BJ (cell line): Measurements from ENCODE around the gene MPIG6B. TPM values are rescaled to one million over a fixed set of nuclear protein-coding genes. Genes with fewer than 3 reads are reported as not detected.

Source experiments
- CTCF ChIA-PET: fragments of 350-600 bp; formaldehyde crosslinking; extraction: SDS; loops from one replicate; lab custom pipeline; 2021; ENCODE audit warnings: antibody characterized with exemption, inconsistent platforms; lab: Yijun Ruan, JAX
- POLR2A ChIA-PET: fragments of 300-600 bp; sonication (Branson Sonifier 250); formaldehyde crosslinking; extraction: SDS; loops from one replicate; lab custom pipeline; 2021; ENCODE audit warnings: antibody characterized with exemption; lab: Charles Lee
- DNase-seq: peaks from one replicate; pipeline ENCODE4 v3.0.0-alpha.2; 2011; ENCODE audit warnings: low read depth
- H3K27me3 ChIP-seq: 2 replicates; pipeline ENCODE4 v1.6.0; 2011; ENCODE audit warnings: low read length; ENCODE audit not compliant: control insufficient read depth, insufficient read depth
- H3K36me3 ChIP-seq: 2 replicates; pipeline ENCODE4 v1.5.1; 2011; ENCODE audit warnings: low read length; ENCODE audit not compliant: control insufficient read depth, insufficient read depth
- H3K4me3 ChIP-seq: 2 replicates; pipeline ENCODE4 v1.5.1; 2011; ENCODE audit warnings: low read depth, mild to moderate bottlenecking, control low read depth, low read length
- polyA plus RNA-seq: library from polyadenylated mRNA; depleted of rRNA; stranded (reverse); fragments of >200 nt; gene quantifications from 2 replicates; pipeline ENCODE4 v1.2.3, GENCODE V29; 2011
- TF ChIP-seq, protein P1 (sequence below): IDR thresholded peaks from 2 replicates; pipeline ENCODE4 v1.5.1; 2011; ENCODE audit warnings: low read depth, mild to moderate bottlenecking, control low read depth, inconsistent platforms, low read length, moderate library complexity; ENCODE audit not compliant: insufficient read depth

The MPIG6B gene
- polyA plus RNA-seq, 1 experiment, result not detected

DNA sequence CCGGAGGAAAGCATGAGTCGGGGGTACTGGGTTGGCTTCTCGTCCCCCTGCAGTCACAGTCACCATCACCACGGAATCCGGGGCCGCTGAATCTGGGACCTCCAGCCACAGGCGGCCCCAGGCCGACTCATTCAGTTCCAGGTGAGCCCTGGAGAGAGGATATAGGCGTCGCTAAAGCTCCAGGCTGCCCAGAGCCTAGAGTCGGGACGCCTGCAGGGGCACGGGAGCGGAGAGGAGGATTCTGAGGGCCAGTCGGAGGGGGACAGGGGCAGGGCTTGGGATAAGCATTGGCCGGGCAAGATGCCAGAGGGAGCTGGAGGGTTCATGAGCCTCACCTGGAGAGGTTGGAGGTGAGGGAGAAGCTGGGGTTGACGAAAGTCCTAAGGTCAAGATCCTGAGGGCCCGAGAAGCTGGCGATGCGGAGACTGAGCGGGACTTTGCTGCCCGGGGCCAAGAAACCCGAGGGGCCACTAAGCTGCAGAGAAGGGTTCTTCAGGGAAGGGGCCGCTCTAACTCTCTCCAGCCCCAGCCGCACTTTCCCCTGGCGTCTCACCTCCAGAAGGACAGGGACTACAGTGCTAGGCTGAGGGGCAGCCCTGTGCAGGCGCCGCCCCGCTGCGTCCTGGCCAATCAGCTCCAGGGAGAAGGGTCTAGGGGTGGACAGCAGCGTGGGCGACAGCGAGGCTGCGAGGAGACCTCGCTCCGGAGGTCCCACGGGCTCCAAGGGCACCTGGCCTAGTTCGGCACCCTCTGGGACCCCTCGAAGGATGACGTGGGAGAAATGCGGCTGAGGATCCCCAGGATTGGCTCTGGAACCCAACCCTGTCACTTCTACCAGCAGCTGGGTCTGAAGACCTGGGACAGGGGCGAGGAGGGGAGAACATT is 43.0 kb downstream of the MPIG6B start:
- H3K36me3 ChIP-seq, result no peaks in the 10 kb centered on the region
- CTCF ChIA-PET, result interaction anchor here (1.0 to 1.6 kb wide), 5 partner anchors 19 to 85 kb away, joined by 3 to 4 read pairs (median 4); partner anchors contain the start of genes CLIC1 and LY6G5C
- H3K4me3 ChIP-seq, result peak overlapping the region; percentile 30
- H3K27me3 ChIP-seq, result no peaks in the 10 kb centered on the region
- POLR2A ChIA-PET, result no interaction called here
- TF ChIP-seq, protein P1, sequence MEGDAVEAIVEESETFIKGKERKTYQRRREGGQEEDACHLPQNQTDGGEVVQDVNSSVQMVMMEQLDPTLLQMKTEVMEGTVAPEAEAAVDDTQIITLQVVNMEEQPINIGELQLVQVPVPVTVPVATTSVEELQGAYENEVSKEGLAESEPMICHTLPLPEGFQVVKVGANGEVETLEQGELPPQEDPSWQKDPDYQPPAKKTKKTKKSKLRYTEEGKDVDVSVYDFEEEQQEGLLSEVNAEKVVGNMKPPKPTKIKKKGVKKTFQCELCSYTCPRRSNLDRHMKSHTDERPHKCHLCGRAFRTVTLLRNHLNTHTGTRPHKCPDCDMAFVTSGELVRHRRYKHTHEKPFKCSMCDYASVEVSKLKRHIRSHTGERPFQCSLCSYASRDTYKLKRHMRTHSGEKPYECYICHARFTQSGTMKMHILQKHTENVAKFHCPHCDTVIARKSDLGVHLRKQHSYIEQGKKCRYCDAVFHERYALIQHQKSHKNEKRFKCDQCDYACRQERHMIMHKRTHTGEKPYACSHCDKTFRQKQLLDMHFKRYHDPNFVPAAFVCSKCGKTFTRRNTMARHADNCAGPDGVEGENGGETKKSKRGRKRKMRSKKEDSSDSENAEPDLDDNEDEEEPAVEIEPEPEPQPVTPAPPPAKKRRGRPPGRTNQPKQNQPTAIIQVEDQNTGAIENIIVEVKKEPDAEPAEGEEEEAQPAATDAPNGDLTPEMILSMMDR, result 0 out of 2 replicates have a peak, but pooled peaks have one; percentile 5
- no peak for DNase-seq

DNA sequence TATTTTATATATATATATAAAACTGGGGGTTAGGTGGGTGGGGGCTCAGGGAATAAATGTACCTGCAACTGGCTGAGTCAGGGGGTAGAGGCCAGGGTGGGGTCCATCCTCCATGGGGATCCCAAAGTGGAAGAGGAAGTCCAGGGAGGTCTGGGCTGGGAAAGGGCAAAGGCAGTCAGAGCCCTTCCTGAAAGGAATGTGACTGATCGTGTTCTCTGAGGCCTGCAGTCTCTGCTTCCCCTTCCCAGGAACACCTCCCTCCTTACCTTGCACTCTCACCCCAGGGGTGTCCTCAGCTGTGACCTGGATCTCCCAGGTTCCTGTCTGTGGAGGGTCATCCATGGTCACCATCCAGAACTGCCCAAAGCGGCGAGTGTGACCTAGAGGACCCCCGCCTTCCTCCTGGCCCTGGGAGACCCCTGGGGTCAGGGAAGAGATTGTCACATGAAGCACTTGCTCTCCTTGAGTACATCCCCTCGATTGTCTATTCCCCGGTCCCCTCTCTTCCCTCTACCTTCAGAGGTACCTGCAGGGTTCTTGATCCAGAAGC is 44.0 kb downstream of the MPIG6B start:
- POLR2A ChIA-PET, result no interaction called here
- no peaks in the 10 kb centered on the region for H3K36me3 ChIP-seq
- DNase-seq, result no peak
- CTCF ChIA-PET, result no interaction called here
- no peaks in the 10 kb centered on the region for H3K27me3 ChIP-seq
- H3K4me3 ChIP-seq, result no peak overlapping the region
- TF ChIP-seq, protein P1, result no peak

- H3K36me3 ChIP-seq, result no peaks in the 10 kb centered on the region
- H3K27me3 ChIP-seq, result no peaks in the 10 kb centered on the region
- H3K4me3 ChIP-seq, result no peak overlapping the region
- ChIA-PET POLR2A (no interaction called here), CTCF (interaction anchor here (1.1 to 3.3 kb wide), 11 partner anchors 10 to 57 kb away, joined by 4 to 35 read pairs (median 12); partner anchors contain the start of genes CLIC1, DDAH2, MPIG6B and MSH5)
- TF ChIP-seq, protein P1, result no peak
- no peak for DNase-seq
Measured at GRCh38 chr6:31768363-31769257, 45.4 kb downstream of the MPIG6B start.

- no peaks in the 10 kb centered on the region for H3K36me3 ChIP-seq
- ChIA-PET CTCF (interaction anchor here (0.5 to 3.3 kb wide), 28 partner anchors 10 to 109 kb away, joined by 3 to 35 read pairs (median 6); partner anchors contain the start of genes C6orf47, CLIC1, DDAH2 and HSPA1A), POLR2A (interaction anchor here (0.6 to 0.7 kb wide), 2 partner anchors 33 to 64 kb away, joined by 3 read pairs; no protein-coding TSS in a partner anchor)
- no peak for DNase-seq
- no peak overlapping the region for H3K4me3 ChIP-seq
- TF ChIP-seq, protein P1, result peak; percentile 91
- no peaks in the 10 kb centered on the region for H3K27me3 ChIP-seq
Measured at GRCh38 chr6:31769684-31770371, 46.7 kb downstream of the MPIG6B start.
